GM12878 (cell line): Measurements from ENCODE around the gene IL34.

ENCODE experiments used
- POLR2A ChIP-seq: IDR thresholded peaks from 2 replicates; pipeline ENCODE4 v1.6.1; 2011; ENCODE audit warnings: low read depth, mild to moderate bottlenecking, low read length
- SUZ12 ChIP-seq: fragments of 200-600 bp; sonication (generic); IDR thresholded peaks from one replicate; pipeline ENCODE4 v1.6.1; 2018; ENCODE audit warnings: antibody characterized with exemption, mild to moderate bottlenecking; ENCODE audit not compliant: unreplicated experiment
- TF ChIP-seq, protein P1 (sequence below), 3 experiments: IDR thresholded peaks in 2 of 3; conservative IDR thresholded peaks in 1 of 3; 2 replicates each; pipeline ENCODE4 v1.5.1; 2011; ENCODE audit warnings: low read depth in 3 of 3, low read length in 3 of 3, mild to moderate bottlenecking in 3 of 3, control low read depth in 2 of 3, moderate library complexity in 2 of 3, inconsistent platforms in 1 of 3, mixed read lengths in 1 of 3; ENCODE audit not compliant: control insufficient read depth in 2 of 3, insufficient read depth in 1 of 3; ENCODE audit errors: extremely low read depth in 1 of 3

DNA sequence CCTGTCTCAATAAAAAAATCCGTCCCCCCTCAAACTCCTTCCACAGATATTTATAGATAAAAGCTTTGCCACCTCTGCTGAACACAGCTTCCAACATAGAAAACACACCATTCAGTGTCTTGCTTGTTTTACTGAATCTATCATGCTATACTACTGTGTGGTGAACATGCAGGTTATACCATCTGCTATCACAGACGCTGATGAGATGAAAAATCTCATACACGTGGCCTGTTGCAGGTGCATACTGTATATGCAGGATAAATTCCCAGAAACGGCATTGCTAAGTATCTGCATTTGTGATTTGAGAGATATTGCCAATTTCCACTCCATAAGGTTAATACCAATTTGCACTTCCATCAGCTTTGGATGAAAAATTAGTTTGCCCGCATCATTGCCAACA, 30.4 kb upstream of the IL34 start:
- TF ChIP-seq, protein P1, sequence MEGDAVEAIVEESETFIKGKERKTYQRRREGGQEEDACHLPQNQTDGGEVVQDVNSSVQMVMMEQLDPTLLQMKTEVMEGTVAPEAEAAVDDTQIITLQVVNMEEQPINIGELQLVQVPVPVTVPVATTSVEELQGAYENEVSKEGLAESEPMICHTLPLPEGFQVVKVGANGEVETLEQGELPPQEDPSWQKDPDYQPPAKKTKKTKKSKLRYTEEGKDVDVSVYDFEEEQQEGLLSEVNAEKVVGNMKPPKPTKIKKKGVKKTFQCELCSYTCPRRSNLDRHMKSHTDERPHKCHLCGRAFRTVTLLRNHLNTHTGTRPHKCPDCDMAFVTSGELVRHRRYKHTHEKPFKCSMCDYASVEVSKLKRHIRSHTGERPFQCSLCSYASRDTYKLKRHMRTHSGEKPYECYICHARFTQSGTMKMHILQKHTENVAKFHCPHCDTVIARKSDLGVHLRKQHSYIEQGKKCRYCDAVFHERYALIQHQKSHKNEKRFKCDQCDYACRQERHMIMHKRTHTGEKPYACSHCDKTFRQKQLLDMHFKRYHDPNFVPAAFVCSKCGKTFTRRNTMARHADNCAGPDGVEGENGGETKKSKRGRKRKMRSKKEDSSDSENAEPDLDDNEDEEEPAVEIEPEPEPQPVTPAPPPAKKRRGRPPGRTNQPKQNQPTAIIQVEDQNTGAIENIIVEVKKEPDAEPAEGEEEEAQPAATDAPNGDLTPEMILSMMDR (IDR thresholded peaks at IDR 0.05 in 2 of 3, conservative IDR thresholded peaks at IDR 0.05 in 1 of 3; ENCODE audit: control insufficient read depth in 2 of 3, extremely low read depth in 1 of 3, insufficient read depth in 1 of 3, low read depth in 3 of 3, low read length in 3 of 3), result no peak
- TF ChIP-seq POLR2A (no peak), SUZ12 (no peak)
